Loucy (cell line): ENCODE measurements around the gene ANTXRL.

Experiments used
- H2AFZ ChIP-seq: fragments of 200-600 bp; sonication (generic); 2 replicates; pipeline ENCODE4 v1.6.0; 2016; ENCODE audit warnings: antibody characterized with exemption, mild to moderate bottlenecking, low read length, moderate library complexity
- H3F3A ChIP-seq: fragments of 200-600 bp; 2 replicates; pipeline ENCODE4 v1.6.0; 2016; ENCODE audit warnings: antibody characterized with exemption, low read depth, mild to moderate bottlenecking
- H3K27me3 ChIP-seq: fragments of 200-600 bp; sonication (generic); 2 replicates; pipeline ENCODE4 v1.6.1; 2014; ENCODE audit warnings: low read length, mild to moderate bottlenecking; ENCODE audit not compliant: insufficient read depth, poor library complexity, severe bottlenecking
- H3K36me3 ChIP-seq: fragments of 200-600 bp; sonication (generic); 2 replicates; pipeline ENCODE4 v1.6.1; 2016; ENCODE audit warnings: low read length; ENCODE audit not compliant: insufficient read depth
- H3K4me1 ChIP-seq: fragments of 200-600 bp; sonication (generic); 2 replicates; pipeline ENCODE4 v1.5.1; 2014; ENCODE audit warnings: low read length, mild to moderate bottlenecking; ENCODE audit not compliant: insufficient read depth, poor library complexity, severe bottlenecking
- H3K4me2 ChIP-seq: fragments of 200-600 bp; sonication (generic); 2 replicates; pipeline ENCODE4 v1.6.0; 2014; ENCODE audit warnings: antibody characterized with exemption, low read length, low read depth, mild to moderate bottlenecking; ENCODE audit not compliant: poor library complexity, severe bottlenecking
- H3K4me3 ChIP-seq: fragments of 200-600 bp; sonication (generic); 2 replicates; pipeline ENCODE4 v1.5.1; 2014; ENCODE audit warnings: low read length, mild to moderate bottlenecking, mixed read lengths; ENCODE audit not compliant: poor library complexity, severe bottlenecking
- H3K79me2 ChIP-seq: fragments of 200-600 bp; sonication (generic); 2 replicates; pipeline ENCODE4 v1.6.1; 2014; ENCODE audit warnings: low read length; ENCODE audit not compliant: insufficient read depth
- H3K9ac ChIP-seq: fragments of 200-600 bp; sonication (generic); 2 replicates; pipeline ENCODE4 v1.6.0; 2014; ENCODE audit warnings: mild to moderate bottlenecking, low read depth, low read length, moderate library complexity; ENCODE audit not compliant: poor library complexity, severe bottlenecking
- H3K9me2 ChIP-seq: fragments of 200-600 bp; sonication (generic); replicated peaks from 2 replicates; pipeline ENCODE4 v1.6.1; 2016; ENCODE audit warnings: low read depth, low read length, mixed read lengths
- H3K9me3 ChIP-seq: fragments of 200-600 bp; sonication (generic); 2 replicates; pipeline ENCODE4 v1.6.1; 2014; ENCODE audit warnings: mild to moderate bottlenecking, antibody characterized with exemption, low read length, low read depth; ENCODE audit not compliant: insufficient read depth
- H4K20me1 ChIP-seq: fragments of 200-600 bp; sonication (generic); 2 replicates; pipeline ENCODE4 v1.6.0; 2014; ENCODE audit warnings: antibody characterized with exemption, low read length, mild to moderate bottlenecking; ENCODE audit not compliant: insufficient read depth, poor library complexity, severe bottlenecking
- EZH2phosphoT487 ChIP-seq: fragments of 200-600 bp; IDR thresholded peaks from 2 replicates; pipeline ENCODE4 v1.6.1; 2018; ENCODE audit warnings: antibody characterized with exemption, mild to moderate bottlenecking, moderate library complexity, borderline replicate concordance
- TF ChIP-seq, protein P1 (sequence below): fragments of 200-600 bp; sonication (generic); conservative IDR thresholded peaks from 2 replicates; pipeline ENCODE4 v1.5.1; 2014; ENCODE audit warnings: mild to moderate bottlenecking, antibody characterized with exemption, low read length

Gene ANTXRL

DNA sequence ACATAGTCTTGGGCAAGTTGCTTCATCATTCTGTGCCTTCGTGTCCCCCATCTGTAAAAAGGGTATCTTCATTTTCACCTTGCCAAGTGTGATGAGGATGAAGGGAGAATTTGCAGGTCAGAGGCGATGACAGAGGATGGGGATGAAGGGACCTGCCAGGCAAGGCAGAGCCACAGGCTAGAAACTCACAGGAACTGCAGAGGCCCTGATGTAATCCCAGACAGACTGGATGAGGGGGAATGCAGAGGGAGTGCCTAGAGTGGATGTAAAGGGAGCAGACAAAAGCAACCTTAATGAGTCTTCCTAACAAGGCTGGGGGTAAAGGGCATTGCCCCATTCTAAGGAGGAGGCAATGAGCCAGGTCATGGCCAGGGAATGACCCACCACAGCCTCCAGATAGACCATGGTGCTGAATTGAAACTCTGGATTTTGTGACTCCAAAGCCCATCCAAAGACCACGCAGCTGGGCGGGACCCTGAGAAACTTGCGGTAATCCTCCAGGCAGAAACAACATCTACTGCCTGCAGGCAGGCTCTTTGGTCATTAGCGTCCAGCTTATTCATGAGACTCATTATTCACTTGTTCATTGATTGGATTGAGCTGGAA, 1.9 kb downstream of the ANTXRL start:
- Histone ChIP-seq H3K4me3 (no peak overlapping the region), H3K27me3 (no peaks in the 10 kb centered on the region), H3F3A (no peaks in the 10 kb centered on the region), H3K4me1 (peaks cover 15% of the 10 kb centered on the region), H3K79me2 (no peaks in the 10 kb centered on the region; the same call in 1 of the 2 replicates), H4K20me1 (no peaks in the 10 kb centered on the region), H3K9me2 (no peaks in the 10 kb centered on the region), H3K9me3 (no peaks in the 10 kb centered on the region), H3K9ac (no peak overlapping the region), H3K4me2 (no peak overlapping the region), H3K36me3 (no peaks in the 10 kb centered on the region), H2AFZ (no peak overlapping the region)
- TF ChIP-seq EZH2phosphoT487: no peak
- TF ChIP-seq, protein P1, sequence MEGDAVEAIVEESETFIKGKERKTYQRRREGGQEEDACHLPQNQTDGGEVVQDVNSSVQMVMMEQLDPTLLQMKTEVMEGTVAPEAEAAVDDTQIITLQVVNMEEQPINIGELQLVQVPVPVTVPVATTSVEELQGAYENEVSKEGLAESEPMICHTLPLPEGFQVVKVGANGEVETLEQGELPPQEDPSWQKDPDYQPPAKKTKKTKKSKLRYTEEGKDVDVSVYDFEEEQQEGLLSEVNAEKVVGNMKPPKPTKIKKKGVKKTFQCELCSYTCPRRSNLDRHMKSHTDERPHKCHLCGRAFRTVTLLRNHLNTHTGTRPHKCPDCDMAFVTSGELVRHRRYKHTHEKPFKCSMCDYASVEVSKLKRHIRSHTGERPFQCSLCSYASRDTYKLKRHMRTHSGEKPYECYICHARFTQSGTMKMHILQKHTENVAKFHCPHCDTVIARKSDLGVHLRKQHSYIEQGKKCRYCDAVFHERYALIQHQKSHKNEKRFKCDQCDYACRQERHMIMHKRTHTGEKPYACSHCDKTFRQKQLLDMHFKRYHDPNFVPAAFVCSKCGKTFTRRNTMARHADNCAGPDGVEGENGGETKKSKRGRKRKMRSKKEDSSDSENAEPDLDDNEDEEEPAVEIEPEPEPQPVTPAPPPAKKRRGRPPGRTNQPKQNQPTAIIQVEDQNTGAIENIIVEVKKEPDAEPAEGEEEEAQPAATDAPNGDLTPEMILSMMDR: no peak

DNA sequence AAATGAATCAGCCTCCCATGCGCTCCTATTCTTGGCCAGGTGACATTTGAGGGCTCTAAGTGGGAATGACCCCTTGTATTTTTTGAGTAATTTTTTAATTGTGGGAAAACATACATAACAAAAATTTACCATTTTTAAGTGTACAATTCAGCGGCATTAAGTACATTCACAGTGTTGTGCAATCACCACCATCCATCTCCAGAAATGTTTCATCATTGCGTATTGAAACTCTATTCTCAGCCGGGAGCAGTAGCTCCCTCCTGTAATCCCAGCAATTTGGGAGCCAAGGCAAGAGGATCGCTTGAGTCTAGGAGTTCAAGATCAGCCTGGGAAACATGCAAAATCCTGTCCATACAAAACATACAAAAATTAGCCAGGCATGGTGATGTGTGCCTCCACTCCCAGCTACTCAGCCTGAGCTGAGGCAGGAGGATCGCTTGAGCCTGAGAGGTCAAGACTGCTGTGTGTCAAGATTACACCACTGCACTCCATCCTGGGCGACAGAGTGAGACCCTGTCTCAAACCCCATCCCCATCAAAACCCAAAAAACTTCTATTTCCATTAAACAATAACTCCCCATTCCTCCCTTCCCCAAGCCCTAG, 2.5 kb downstream of the ANTXRL start:
- no peak for TF ChIP-seq EZH2phosphoT487
- TF ChIP-seq, protein P1: no peak
- Histone ChIP-seq H3K9me2 (no peaks in the 10 kb centered on the region), H3K79me2 (no peaks in the 10 kb centered on the region; the same call in 1 of the 2 replicates), H3K4me2 (no peak overlapping the region), H3K27me3 (no peaks in the 10 kb centered on the region), H3K4me1 (peaks cover 9% of the 10 kb centered on the region), H2AFZ (no peak overlapping the region), H3F3A (no peaks in the 10 kb centered on the region), H3K36me3 (no peaks in the 10 kb centered on the region), H3K9me3 (no peaks in the 10 kb centered on the region), H3K9ac (no peak overlapping the region), H4K20me1 (no peaks in the 10 kb centered on the region), H3K4me3 (no peak overlapping the region)

DNA sequence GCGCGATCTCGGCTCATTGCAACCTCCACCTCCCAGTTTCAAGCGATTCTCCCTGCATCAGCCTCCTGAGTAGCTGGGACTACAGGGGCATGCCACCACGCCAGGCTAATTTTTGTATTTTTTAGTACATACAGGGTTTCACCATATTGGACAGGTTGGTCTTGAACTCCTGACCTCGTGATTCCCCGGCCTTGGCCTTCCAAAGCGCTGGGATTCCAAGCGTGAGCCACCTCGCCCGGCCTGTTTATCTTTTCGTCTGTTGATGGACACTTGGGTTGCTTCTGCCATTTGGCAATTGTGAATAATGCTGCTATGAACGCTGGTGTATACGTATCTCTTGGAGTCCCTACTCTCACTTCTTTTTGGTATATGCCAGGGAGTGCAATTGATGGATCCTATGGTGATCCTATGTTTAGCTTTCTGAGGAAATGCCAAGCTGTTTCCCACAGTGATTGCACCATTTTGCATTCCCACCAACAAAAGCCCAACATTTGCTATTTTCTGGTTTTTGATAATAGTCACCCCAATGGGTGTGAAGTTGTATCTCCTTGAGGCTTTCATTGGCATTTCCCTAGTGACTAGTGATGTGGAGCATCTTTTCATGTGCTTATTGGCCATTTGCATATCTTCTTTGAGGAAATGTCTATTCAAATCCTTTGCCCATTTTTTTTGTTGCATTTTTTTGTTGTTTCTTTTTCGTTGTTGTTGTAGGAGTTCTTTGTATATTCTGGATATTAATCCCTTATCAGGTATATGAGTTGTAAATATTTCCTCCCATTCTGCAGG, 3.5 kb downstream of the ANTXRL start:
- Histone ChIP-seq H3K36me3 (no peaks in the 10 kb centered on the region), H3K27me3 (no peaks in the 10 kb centered on the region), H2AFZ (no peak overlapping the region), H3K79me2 (no peaks in the 10 kb centered on the region; the same call in 1 of the 2 replicates), H4K20me1 (no peaks in the 10 kb centered on the region), H3K9me3 (no peaks in the 10 kb centered on the region), H3K4me2 (no peak overlapping the region), H3K4me3 (no peak overlapping the region), H3F3A (no peaks in the 10 kb centered on the region), H3K9ac (no peak overlapping the region), H3K4me1 (peaks cover 3% of the 10 kb centered on the region), H3K9me2 (no peaks in the 10 kb centered on the region)
- TF ChIP-seq EZH2phosphoT487: no peak
- TF ChIP-seq, protein P1: no peak
